HFF-Myc (cell line): ENCODE data around the gene SMIM33.

Source experiments
- DNase-seq: peaks from one replicate; pipeline ENCODE4 v3.0.0-alpha.2; 2011; ENCODE audit warnings: low read depth; ENCODE audit errors: extremely low read depth
- H3K4me3 ChIP-seq: replicated peaks from 2 replicates; pipeline ENCODE4 v1.5.1; 2011; ENCODE audit warnings: low read depth, mild to moderate bottlenecking, control low read depth, low read length
- TF ChIP-seq, protein P1 (sequence below): IDR thresholded peaks from 2 replicates; pipeline ENCODE4 v1.5.1; 2012; ENCODE audit warnings: mild to moderate bottlenecking, low read depth, low read length, control low read depth; ENCODE audit errors: missing control alignments

The SMIM33 gene

DNA sequence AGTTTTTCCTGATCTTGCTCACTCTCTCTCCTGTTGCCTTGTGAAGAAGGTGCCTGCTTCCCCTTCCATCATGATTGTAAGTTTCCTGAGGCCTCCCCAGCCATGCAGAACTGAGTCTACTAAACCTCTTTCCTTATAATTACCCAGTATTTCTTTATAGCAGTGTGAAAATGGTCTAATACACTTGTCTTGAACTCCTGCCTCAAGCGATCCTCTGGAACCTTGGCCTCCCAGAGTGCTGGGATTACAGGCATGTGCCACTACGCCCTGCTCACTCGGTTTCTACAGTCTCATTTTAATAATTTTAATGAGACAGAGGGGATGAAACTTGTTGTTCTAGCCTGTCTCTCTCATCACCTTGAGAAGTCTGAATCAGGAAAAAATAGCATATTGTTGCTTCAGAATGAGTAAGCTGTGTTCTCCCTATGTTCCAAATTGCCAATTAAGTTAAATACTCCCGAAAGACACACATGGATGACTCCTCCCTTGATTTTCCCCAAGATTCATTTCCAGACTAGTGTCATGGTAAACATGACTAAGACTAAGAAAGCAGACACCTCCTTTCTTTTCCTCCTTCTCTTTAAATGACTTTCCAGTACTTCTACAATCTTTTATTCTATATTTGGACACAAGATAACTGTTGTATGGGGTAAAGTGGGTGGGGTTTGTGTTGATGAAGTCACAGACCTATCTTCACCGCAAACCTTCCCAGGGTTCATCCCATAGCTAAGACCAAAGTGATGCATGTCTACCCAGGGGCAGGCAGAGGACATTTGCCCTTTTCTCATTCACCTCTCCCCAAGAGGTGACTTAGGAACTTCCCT lies 23.6 kb upstream of the SMIM33 start:
- TF ChIP-seq, protein P1, sequence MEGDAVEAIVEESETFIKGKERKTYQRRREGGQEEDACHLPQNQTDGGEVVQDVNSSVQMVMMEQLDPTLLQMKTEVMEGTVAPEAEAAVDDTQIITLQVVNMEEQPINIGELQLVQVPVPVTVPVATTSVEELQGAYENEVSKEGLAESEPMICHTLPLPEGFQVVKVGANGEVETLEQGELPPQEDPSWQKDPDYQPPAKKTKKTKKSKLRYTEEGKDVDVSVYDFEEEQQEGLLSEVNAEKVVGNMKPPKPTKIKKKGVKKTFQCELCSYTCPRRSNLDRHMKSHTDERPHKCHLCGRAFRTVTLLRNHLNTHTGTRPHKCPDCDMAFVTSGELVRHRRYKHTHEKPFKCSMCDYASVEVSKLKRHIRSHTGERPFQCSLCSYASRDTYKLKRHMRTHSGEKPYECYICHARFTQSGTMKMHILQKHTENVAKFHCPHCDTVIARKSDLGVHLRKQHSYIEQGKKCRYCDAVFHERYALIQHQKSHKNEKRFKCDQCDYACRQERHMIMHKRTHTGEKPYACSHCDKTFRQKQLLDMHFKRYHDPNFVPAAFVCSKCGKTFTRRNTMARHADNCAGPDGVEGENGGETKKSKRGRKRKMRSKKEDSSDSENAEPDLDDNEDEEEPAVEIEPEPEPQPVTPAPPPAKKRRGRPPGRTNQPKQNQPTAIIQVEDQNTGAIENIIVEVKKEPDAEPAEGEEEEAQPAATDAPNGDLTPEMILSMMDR, result no peak
- DNase-seq, result no peak

DNA sequence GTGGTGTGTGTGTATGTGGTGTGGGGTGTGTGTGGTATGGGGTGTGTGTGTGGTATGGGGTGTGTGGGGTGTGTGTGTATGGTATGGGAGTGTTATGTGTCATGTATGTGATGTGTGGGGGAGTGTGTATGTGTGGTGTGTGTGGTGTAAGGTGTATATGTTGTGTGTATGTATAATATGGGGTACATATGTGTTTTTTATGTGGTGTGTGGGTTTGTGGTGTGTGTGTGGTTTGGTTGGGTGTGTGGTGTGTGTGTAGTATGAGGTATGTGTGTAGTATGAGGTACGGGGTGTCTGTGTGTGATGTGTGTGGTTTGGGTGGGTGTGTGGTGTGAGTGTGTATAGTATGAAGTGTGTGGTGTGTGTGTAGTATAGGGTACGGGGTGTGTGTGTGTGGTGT lies 19.6 kb upstream of the SMIM33 start:
- TF ChIP-seq, protein P1, result no peak
- no peak for DNase-seq
- no peak overlapping the region for H3K4me3 ChIP-seq

More for the DNA sequence above, 23.6 kb upstream of the SMIM33 start:
- no peak overlapping the region for H3K4me3 ChIP-seq

DNA sequence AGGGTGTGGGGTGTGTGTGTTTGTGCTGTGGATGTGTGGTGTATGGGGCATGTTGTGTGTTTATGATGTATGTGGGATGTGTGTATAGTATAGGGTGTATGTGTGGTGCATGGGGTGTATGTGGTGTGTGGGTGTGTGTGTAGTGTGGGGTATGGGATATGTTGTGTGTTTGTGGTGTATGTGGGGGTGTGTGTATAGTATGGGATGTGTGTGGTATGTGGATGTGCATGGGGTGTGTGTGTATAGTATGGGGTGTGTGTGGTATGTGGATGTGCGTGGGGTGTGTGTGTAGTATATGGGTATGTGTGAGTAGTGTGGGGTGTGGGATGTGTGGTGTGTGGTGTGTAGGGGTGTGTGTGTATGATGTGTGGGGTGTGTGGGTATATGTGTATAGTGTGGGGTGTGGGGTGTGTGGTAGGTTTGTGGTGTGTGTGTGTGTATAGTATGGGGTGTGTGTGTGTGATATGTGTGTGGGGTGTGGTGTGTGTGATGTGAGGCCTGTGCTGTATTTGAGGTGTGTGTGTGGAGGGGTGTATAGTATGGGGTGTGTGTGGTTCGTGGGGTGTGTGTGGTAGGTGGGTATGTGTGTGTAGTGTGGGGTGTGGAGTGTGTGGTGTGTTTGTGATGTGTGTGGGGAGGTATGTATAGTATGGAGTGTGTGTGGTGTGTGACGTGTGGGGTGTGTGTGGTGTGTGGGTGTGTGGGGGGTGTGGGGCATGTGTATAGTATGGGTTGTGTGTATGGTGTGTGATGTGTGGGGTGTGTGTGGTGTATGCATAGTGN lies 18.7 kb upstream of the SMIM33 start:
- DNase-seq, result no peak
- TF ChIP-seq, protein P1, result no peak
- no peak overlapping the region for H3K4me3 ChIP-seq

DNA sequence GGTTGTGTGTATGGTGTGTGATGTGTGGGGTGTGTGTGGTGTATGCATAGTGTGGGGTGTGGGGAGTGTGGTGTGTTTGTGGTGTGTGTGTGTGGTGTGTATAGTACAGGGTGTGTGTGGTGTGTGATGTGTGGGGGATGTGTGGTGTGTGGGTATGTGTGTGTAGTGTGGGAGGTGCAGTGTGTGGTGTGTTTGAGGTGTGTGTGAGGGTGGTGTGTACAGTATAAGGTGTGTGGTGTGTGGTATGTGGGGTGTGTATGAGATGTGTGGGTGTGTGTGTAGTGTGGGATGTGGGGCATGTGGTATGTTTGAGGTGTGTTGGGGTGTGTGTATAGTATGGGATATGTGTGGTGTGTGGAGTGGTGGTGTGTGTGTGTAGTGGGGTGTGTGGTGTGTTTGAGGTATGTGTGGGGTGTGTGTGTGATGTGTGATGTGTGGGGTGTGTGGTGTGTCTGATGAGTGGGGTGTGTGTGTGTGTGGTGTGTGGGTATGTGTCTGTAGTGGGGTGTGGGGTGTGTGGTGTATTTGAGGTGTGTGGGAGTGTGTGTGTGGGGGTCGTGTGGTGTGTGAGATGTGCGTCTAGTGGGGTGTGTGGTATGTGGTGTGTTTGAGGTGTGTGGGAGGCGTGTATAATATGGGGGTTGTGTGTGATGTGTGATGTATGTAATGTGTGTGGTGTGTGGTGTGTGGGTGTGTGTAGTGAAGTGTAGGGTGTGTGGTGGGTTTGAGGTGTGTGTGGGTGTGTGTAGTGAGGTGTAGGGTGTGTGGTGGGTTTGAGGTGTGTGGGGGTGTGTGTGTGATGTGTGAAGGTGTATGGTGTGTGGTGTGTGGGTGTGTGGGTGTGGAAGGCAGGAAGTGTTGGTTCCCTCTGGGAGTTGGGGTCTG lies 16.9 kb upstream of the SMIM33 start:
- H3K4me3 ChIP-seq, result no peak overlapping the region
- no peak for DNase-seq
- TF ChIP-seq, protein P1, result no peak

DNA sequence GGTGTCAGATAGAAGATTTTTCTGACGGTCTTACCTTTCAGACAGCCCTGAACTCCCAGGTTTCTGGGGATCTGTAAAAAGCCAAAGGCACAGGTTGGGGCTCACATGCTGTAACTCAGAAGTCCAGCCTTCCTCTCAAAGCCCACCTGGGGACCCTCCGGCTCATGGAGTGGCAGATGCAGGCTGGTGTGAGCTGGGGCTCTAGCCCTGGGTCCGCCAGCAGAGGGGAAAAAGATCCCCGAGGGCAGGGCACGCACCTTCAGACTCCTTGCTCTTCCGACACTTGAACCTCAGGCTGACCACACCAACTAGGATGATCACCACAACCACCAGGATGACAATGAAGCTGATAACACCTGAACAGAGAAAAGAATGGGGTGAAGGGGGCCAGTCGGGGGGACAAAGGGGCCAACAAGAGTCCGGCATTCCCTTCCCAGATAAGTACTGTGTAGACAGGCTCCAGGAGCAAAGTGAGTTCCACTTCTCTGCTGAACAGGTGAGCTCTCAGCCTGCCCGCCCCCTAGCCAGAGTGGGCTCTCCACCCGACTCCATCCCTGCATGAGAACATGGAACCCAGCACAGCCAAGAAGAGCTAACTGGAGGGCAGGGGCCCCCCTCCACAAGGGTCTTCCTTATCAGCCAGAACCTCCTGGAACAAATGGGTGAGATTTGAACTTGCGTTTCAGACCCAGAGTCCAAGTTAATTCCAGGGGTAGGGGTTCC lies 16.1 kb upstream of the SMIM33 start:
- TF ChIP-seq, protein P1, result no peak
- no peak overlapping the region for H3K4me3 ChIP-seq
- DNase-seq, result no peak

DNA sequence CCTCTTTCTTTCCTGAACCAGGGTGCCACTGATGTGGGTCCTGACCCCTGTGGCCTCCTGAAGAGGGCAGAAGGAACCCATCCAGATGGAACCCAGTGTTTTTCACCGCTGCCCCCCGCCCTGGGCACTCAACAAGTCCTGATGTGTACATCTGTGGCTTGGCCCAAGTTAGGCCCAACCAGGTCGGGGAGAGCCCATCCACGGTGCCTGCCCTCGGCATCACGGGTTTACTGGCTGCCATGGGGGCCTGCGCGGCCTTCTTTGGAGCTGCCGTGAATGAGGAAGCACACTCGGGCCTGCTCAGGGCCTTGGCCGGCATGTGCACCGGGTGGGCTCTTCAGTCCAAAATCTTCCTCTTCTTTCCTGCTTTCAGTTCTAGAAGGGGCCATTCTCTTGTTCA lies 14.0 kb upstream of the SMIM33 start:
- TF ChIP-seq, protein P1, result no peak
- H3K4me3 ChIP-seq, result no peak overlapping the region
- no peak for DNase-seq
